ENCODE results near the gene FUT6.

DNA sequence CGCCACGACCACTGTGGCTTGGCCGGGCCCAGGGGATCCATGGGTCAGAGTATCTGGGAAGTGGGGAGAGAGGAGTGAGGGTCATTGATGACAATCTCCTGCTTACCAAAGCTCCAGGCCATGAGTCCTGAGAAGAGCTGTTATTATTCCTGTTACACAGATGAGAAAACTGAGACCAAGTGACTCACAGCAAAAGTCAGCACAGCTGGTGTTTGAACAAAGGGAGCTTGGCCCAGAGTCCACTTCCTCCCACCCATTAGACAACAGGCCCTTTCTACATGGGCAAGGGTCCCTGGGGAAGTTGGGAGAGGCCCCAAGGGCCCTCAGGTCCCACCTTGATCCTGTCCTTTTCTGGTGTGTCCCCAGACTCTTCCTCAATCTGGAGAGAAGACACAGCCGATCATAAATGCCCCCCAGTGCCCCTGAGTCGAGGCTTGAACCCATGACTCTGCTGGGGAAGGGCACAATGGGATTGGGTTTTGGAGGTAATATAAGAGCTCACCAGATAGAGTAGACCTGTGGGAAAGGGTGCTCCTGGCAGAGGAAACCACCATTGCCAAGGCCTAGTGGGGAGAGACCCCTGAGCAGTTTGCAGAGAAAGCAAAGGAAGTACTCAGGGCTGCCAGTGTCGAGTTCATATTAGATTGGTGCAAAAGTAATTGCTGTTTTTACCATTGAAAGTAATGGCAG is 6.8 kb downstream of the FUT6 start:
- TF ChIP-seq CTCF (IDR thresholded peaks at IDR 0.05) (no peak), POLR2A (IDR thresholded peaks at IDR 0.05) (no peak)
